ENCODE measurements around the gene SART1.

- TF ChIP-seq CTCF (IDR thresholded peaks at IDR 0.05) (no peak), EP300 (IDR thresholded peaks at IDR 0.05) (no peak)
These were observed 3.4 kb downstream of the SART1 start for GRCh38 chr11:65964906-65965305.

All from tibial nerve (tissue), 4 donors.